SK-N-SH (cell line): Measurements from ENCODE around the gene TAS1R3. TPM values are rescaled to one million over a fixed set of nuclear protein-coding genes. Genes with fewer than 3 reads are reported as not detected.

ENCODE experiments used
- CTCF ChIA-PET: fragments of 300-600, 350-600 bp; formaldehyde crosslinking; extraction: SDS; loops from one replicate; lab custom pipeline; 2021; lab: Yijun Ruan, JAX
- POLR2A ChIA-PET: fragments of 350-600 bp; sonication (Branson Sonifier 250); formaldehyde crosslinking; extraction: SDS; loops from one replicate; lab custom pipeline; 2020; ENCODE audit warnings: antibody characterized with exemption, inconsistent platforms; lab: Yijun Ruan, JAX
- DNase-seq: peaks from one replicate; pipeline ENCODE4 v3.0.0; 2012
- H2AFZ ChIP-seq: fragments of 200-600 bp; sonication (generic); 2 replicates; pipeline ENCODE4 v1.8.1; 2016; ENCODE audit warnings: antibody characterized with exemption, mild to moderate bottlenecking, low read depth
- H3F3A ChIP-seq: fragments of 200-600 bp; sonication (generic); replicated peaks from 2 replicates; pipeline ENCODE3; 2016; ENCODE audit warnings: antibody characterized with exemption, mild to moderate bottlenecking; ENCODE audit not compliant: insufficient read depth
- H3K27ac ChIP-seq, 2 experiments: fragments of 200-500 bp in 1 of 2; fragments of 200-600 bp in 1 of 2; sonication (Bioruptor generic) in 1 of 2; sonication (generic), shearing (Covaris generic) in 1 of 2; 2 replicates each; pipeline versions ENCODE4 v1.5.1 to v1.6.1; 2014 to 2016; ENCODE audit warnings: low read depth in 2 of 2, inconsistent platforms in 1 of 2, low read length in 1 of 2, mild to moderate bottlenecking in 1 of 2, mixed read lengths in 1 of 2
- H3K27me3 ChIP-seq: fragments of 200-600 bp; sonication (generic), shearing (Covaris generic); 2 replicates; pipeline ENCODE4 v1.6.1; 2016; ENCODE audit warnings: mixed run types; ENCODE audit not compliant: insufficient read depth
- H3K36me3 ChIP-seq, 2 experiments: fragments of 200-500 bp in 1 of 2; fragments of 200-600 bp in 1 of 2; sonication (Bioruptor generic) in 1 of 2; sonication (generic) in 1 of 2; replicated peaks in 1 of 2; 2 replicates each; pipeline versions ENCODE3 to v1.5.1; 2014 to 2016; ENCODE audit warnings: low read length in 1 of 2, mild to moderate bottlenecking in 1 of 2; ENCODE audit not compliant: insufficient read depth in 2 of 2, control insufficient read depth in 1 of 2
- H3K4me1 ChIP-seq, 2 experiments: fragments of 200-500 bp in 1 of 2; fragments of 200-600 bp in 1 of 2; sonication (Bioruptor generic) in 1 of 2; sonication (generic), shearing (Covaris generic) in 1 of 2; 2 replicates each; pipeline versions ENCODE4 v1.5.1 to v1.6.1; 2014 to 2016; ENCODE audit warnings: low read depth in 1 of 2, low read length in 1 of 2, mixed run types in 1 of 2; ENCODE audit not compliant: insufficient read depth in 2 of 2, control insufficient read depth in 1 of 2
- H3K4me2 ChIP-seq: fragments of 200-600 bp; sonication (generic), shearing (Covaris generic); 2 replicates; pipeline ENCODE4 v1.6.1; 2017; ENCODE audit warnings: mixed run types
- H3K4me3 ChIP-seq, 2 experiments: fragments of 200-500 bp in 1 of 2; fragments of 200-600 bp in 1 of 2; sonication (Bioruptor generic) in 1 of 2; sonication (generic), shearing (Covaris generic) in 1 of 2; 2 replicates each; pipeline versions ENCODE4 v1.5.1 to v1.8.1; 2014 to 2016; ENCODE audit warnings: low read depth in 2 of 2, inconsistent platforms in 1 of 2, low read length in 1 of 2, mild to moderate bottlenecking in 1 of 2, mixed read lengths in 1 of 2, moderate library complexity in 1 of 2
- H3K79me2 ChIP-seq: fragments of 200-600 bp; sonication (generic); 2 replicates; pipeline ENCODE4 v1.8.1; 2017; ENCODE audit warnings: mild to moderate bottlenecking; ENCODE audit not compliant: insufficient read depth
- H3K9ac ChIP-seq: fragments of 200-600 bp; sonication (generic); 2 replicates; pipeline ENCODE4 v1.6.1; 2017; ENCODE audit warnings: mixed run types
- H3K9me2 ChIP-seq: fragments of 200-600 bp; sonication (generic); 2 replicates; pipeline ENCODE4 v1.6.1; 2017; ENCODE audit warnings: mixed run types
- H3K9me3 ChIP-seq: fragments of 200-600 bp; sonication (generic); 2 replicates; pipeline ENCODE4 v1.6.1; 2017; ENCODE audit warnings: mixed run types, mild to moderate bottlenecking, moderate library complexity
- H4K20me1 ChIP-seq: fragments of 200-600 bp; sonication (generic); 2 replicates; pipeline ENCODE4 v1.6.1; 2017; ENCODE audit warnings: mild to moderate bottlenecking, mixed run types; ENCODE audit not compliant: insufficient read depth
- CHD2 ChIP-seq: fragments of 150-350 bp; IDR thresholded peaks from 2 replicates; pipeline ENCODE4 v1.6.1; 2018; ENCODE audit warnings: low read length; ENCODE audit not compliant: partially characterized antibody
- CTCF ChIP-seq: fragments of 200-600 bp; sonication (generic); IDR thresholded peaks from 2 replicates; pipeline ENCODE4 v1.6.1; 2017; ENCODE audit warnings: antibody characterized with exemption, mild to moderate bottlenecking, moderate library complexity
- EP300 ChIP-seq, 2 experiments: IDR thresholded peaks; 2 replicates each; pipeline versions ENCODE4 v1.4.0 to v1.6.1; 2012; ENCODE audit warnings: borderline replicate concordance in 1 of 2, low read depth in 1 of 2, low read length in 1 of 2
- EZH2phosphoT487 ChIP-seq: fragments of 200-600 bp; sonication (generic); IDR thresholded peaks from 2 replicates; pipeline ENCODE4 v1.6.1; 2017; ENCODE audit warnings: low read depth, mixed run types, mild to moderate bottlenecking, antibody characterized with exemption, moderate library complexity, borderline replicate concordance
- FOSL2 ChIP-seq: IDR thresholded peaks from 2 replicates; pipeline ENCODE4 v1.4.0; 2012; ENCODE audit warnings: low read depth, mild to moderate bottlenecking, moderate library complexity, borderline replicate concordance
- FOXJ3 ChIP-seq: sonication (generic); formaldehyde crosslinking; IDR thresholded peaks from 2 replicates; pipeline ENCODE4 v1.5.1; 2020; ENCODE audit warnings: mild to moderate bottlenecking, missing genetic modification reagents
- FOXM1 ChIP-seq: IDR thresholded peaks from 2 replicates; pipeline ENCODE4 v1.4.0; 2012; ENCODE audit warnings: low read depth, mild to moderate bottlenecking
- GATA2 ChIP-seq: sonication (generic); formaldehyde crosslinking; IDR thresholded peaks from 2 replicates; pipeline ENCODE4 v1.5.0; 2020; ENCODE audit warnings: mild to moderate bottlenecking, missing genetic modification reagents
- IRF3 ChIP-seq: fragments of 150-350 bp; IDR thresholded peaks from 2 replicates; pipeline ENCODE4 v1.6.1; 2016; ENCODE audit warnings: mild to moderate bottlenecking, low read depth, low read length
- MAX ChIP-seq: IDR thresholded peaks from 2 replicates; pipeline ENCODE4 v1.4.0; 2012; ENCODE audit warnings: low read depth
- MEF2A ChIP-seq: IDR thresholded peaks from 2 replicates; pipeline ENCODE4 v1.4.0; 2012; ENCODE audit warnings: low read depth, borderline replicate concordance
- MXI1 ChIP-seq: IDR thresholded peaks from 2 replicates; pipeline ENCODE4 v1.6.1; 2012; ENCODE audit warnings: mild to moderate bottlenecking, low read depth, low read length, improper control_type of control experiment
- POLR2AphosphoS5 ChIP-seq: IDR thresholded peaks from 2 replicates; pipeline ENCODE4 v1.6.1; 2012; ENCODE audit warnings: low read depth, low read length
- RCOR1 ChIP-seq: fragments of 150-350 bp; IDR thresholded peaks from 2 replicates; pipeline ENCODE4 v1.6.1; 2017; ENCODE audit warnings: antibody characterized with exemption, low read length
- RXRA ChIP-seq: IDR thresholded peaks from 2 replicates; pipeline ENCODE4 v1.4.0; 2012; ENCODE audit warnings: low read depth, mild to moderate bottlenecking, borderline replicate concordance
- SIN3A ChIP-seq: IDR thresholded peaks from 2 replicates; pipeline ENCODE4 v1.6.1; 2012; ENCODE audit warnings: low read depth, mild to moderate bottlenecking, low read length, moderate library complexity, borderline replicate concordance
- SMC3 ChIP-seq: IDR thresholded peaks from 2 replicates; pipeline ENCODE4 v1.6.1; 2012; ENCODE audit warnings: low read depth, low read length, improper control_type of control experiment
- TAF1 ChIP-seq: IDR thresholded peaks from 2 replicates; pipeline ENCODE4 v1.6.1; 2012; ENCODE audit warnings: low read depth, mild to moderate bottlenecking, low read length, moderate library complexity, borderline replicate concordance
- TCF12 ChIP-seq: IDR thresholded peaks from 2 replicates; pipeline ENCODE4 v1.4.0; 2012
- TEAD4 ChIP-seq: IDR thresholded peaks from 2 replicates; pipeline ENCODE4 v1.4.0; 2012; ENCODE audit warnings: mild to moderate bottlenecking, borderline replicate concordance; ENCODE audit not compliant: insufficient read depth
- USF2 ChIP-seq: fragments of 150-350 bp; IDR thresholded peaks from 2 replicates; pipeline ENCODE4 v1.6.1; 2017; ENCODE audit warnings: antibody characterized with exemption, low read length, low read depth, borderline replicate concordance
- YY1 ChIP-seq: IDR thresholded peaks from 2 replicates; pipeline ENCODE4 v1.4.0; 2012; ENCODE audit warnings: low read depth, mild to moderate bottlenecking
- WGBS: methylation state at CpG from one replicate; pipeline ENCODE4 v1.1.6; 2017; ENCODE audit warnings: low lambda C conversion rate; 5-methylcytosine and 5-hydroxymethylcytosine counted together
- polyA plus RNA-seq, 3 experiments: library from polyadenylated mRNA; depleted of rRNA; stranded (reverse); fragments of >200 nt; gene quantifications; 2 replicates each; pipeline ENCODE4 v1.2.3, GENCODE V29; 2012

The TAS1R3 gene
- polyA plus RNA-seq, 1 of the 3 experiments (the other 2 are of a cell fraction) = 0.08 TPM

- no peak for TF ChIP-seq TEAD4
- no peak for TF ChIP-seq TCF12
- TF ChIP-seq FOSL2 = no peak
- TF ChIP-seq MEF2A = no peak
These were observed 49.4 kb upstream of the TAS1R3 start (continued) for GRCh38 chr1:1281533-1282321.

- H3K36me3 ChIP-seq = no peaks in the 10 kb centered on the region
- no peaks in the 10 kb centered on the region for H3K9me3 ChIP-seq
- peaks cover 0 to 9% of the 10 kb centered on the region in 2 experiments; a peak in 1 of 4 replicates for H3K4me1 ChIP-seq
- H3K27ac ChIP-seq = no peak overlapping the region
- DNase-seq = no peak
- no peak overlapping the region for H3K4me3 ChIP-seq
- POLR2A ChIA-PET = no interaction called here
- WGBS = 84% methylated on average over 9 of the region's 14 CpGs
- no peaks in the 10 kb centered on the region for H4K20me1 ChIP-seq
- no peak overlapping the region for H3K4me2 ChIP-seq
- H3K9ac ChIP-seq = no peak overlapping the region
- no peaks in the 10 kb centered on the region for H3K79me2 ChIP-seq
- no peaks in the 10 kb centered on the region for H3F3A ChIP-seq
- CTCF ChIA-PET = interaction anchor here (1.0 to 2.4 kb wide), 6 partner anchors 8 to 251 kb away, joined by 3 to 18 read pairs (median 4); no protein-coding TSS in a partner anchor
- H3K9me2 ChIP-seq = no peaks in the 10 kb centered on the region
- TF ChIP-seq IRF3 (no peak), RCOR1 (no peak), MAX (no peak), FOXM1 (no peak), SMC3 (no peak), TAF1 (no peak), EZH2phosphoT487 (no peak), FOXJ3 (no peak), CHD2 (no peak), TCF12 (no peak), YY1 (no peak), FOSL2 (no peak), CTCF (no peak), MXI1 (no peak), RXRA (no peak), SIN3A (no peak), USF2 (no peak), GATA2 (CRISPR knock-in tag) (no peak), POLR2AphosphoS5 (no peak), EP300 (IDR thresholded peaks at IDR 0.05; ENCODE audit: borderline replicate concordance in 1 of 2, low read depth in 1 of 2, low read length in 1 of 2) (no peak)
- TF ChIP-seq, all 33 proteins: peak for 0
- H2AFZ ChIP-seq = no peak overlapping the region
- H3K27me3 ChIP-seq = no peaks in the 10 kb centered on the region
These were observed 48.1 kb upstream of the TAS1R3 start for GRCh38 chr1:1282998-1283397.
